BJ (cell line): ENCODE results near the gene FMN2. TPM values are rescaled to one million over a fixed set of nuclear protein-coding genes. Genes with fewer than 3 reads are reported as not detected.

Experiments used
- CTCF ChIA-PET: fragments of 350-600 bp; formaldehyde crosslinking; extraction: SDS; loops from one replicate; lab custom pipeline; 2021; ENCODE audit warnings: antibody characterized with exemption, inconsistent platforms; lab: Yijun Ruan, JAX
- POLR2A ChIA-PET: fragments of 300-600 bp; sonication (Branson Sonifier 250); formaldehyde crosslinking; extraction: SDS; loops from one replicate; lab custom pipeline; 2021; ENCODE audit warnings: antibody characterized with exemption; lab: Charles Lee
- DNase-seq: peaks from one replicate; pipeline ENCODE4 v3.0.0-alpha.2; 2011; ENCODE audit warnings: low read depth
- H3K27me3 ChIP-seq: 2 replicates; pipeline ENCODE4 v1.6.0; 2011; ENCODE audit warnings: low read length; ENCODE audit not compliant: control insufficient read depth, insufficient read depth
- H3K36me3 ChIP-seq: 2 replicates; pipeline ENCODE4 v1.5.1; 2011; ENCODE audit warnings: low read length; ENCODE audit not compliant: control insufficient read depth, insufficient read depth
- H3K4me3 ChIP-seq: 2 replicates; pipeline ENCODE4 v1.5.1; 2011; ENCODE audit warnings: low read depth, mild to moderate bottlenecking, control low read depth, low read length
- polyA plus RNA-seq: library from polyadenylated mRNA; depleted of rRNA; stranded (reverse); fragments of >200 nt; gene quantifications from 2 replicates; pipeline ENCODE4 v1.2.3, GENCODE V29; 2011
- TF ChIP-seq, protein P1 (sequence below): IDR thresholded peaks from 2 replicates; pipeline ENCODE4 v1.5.1; 2011; ENCODE audit warnings: low read depth, mild to moderate bottlenecking, control low read depth, inconsistent platforms, low read length, moderate library complexity; ENCODE audit not compliant: insufficient read depth

FMN2 gene
- polyA plus RNA-seq, 1 experiment, result 14.6 TPM

DNA sequence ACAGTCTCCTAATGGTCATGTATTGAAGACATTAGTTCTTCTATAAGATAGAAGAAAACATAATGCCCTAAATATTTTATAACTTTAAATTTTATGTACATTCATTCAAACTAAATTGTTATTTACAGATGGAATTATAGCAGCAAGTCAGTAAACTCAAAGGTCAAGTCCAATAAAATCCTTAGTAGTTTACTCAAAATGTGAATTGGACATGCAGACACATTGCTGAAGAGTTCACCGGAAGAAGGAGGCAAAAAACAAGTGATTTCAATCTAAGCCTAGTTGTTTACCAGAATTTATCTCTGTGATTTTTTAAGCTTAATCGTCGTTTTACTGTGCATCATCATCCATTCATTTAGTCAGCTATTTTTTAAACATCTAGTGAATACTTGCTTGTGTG, 370.6 kb downstream of the FMN2 start:
- ChIA-PET POLR2A (no interaction called here), CTCF (no interaction called here)
- TF ChIP-seq, protein P1, sequence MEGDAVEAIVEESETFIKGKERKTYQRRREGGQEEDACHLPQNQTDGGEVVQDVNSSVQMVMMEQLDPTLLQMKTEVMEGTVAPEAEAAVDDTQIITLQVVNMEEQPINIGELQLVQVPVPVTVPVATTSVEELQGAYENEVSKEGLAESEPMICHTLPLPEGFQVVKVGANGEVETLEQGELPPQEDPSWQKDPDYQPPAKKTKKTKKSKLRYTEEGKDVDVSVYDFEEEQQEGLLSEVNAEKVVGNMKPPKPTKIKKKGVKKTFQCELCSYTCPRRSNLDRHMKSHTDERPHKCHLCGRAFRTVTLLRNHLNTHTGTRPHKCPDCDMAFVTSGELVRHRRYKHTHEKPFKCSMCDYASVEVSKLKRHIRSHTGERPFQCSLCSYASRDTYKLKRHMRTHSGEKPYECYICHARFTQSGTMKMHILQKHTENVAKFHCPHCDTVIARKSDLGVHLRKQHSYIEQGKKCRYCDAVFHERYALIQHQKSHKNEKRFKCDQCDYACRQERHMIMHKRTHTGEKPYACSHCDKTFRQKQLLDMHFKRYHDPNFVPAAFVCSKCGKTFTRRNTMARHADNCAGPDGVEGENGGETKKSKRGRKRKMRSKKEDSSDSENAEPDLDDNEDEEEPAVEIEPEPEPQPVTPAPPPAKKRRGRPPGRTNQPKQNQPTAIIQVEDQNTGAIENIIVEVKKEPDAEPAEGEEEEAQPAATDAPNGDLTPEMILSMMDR, result no peak
- H3K36me3 ChIP-seq, result peaks cover 3% of the 10 kb centered on the region; the same call in 1 of the 2 replicates
- no peak for DNase-seq
- no peak overlapping the region for H3K4me3 ChIP-seq
- no peaks in the 10 kb centered on the region for H3K27me3 ChIP-seq

DNA sequence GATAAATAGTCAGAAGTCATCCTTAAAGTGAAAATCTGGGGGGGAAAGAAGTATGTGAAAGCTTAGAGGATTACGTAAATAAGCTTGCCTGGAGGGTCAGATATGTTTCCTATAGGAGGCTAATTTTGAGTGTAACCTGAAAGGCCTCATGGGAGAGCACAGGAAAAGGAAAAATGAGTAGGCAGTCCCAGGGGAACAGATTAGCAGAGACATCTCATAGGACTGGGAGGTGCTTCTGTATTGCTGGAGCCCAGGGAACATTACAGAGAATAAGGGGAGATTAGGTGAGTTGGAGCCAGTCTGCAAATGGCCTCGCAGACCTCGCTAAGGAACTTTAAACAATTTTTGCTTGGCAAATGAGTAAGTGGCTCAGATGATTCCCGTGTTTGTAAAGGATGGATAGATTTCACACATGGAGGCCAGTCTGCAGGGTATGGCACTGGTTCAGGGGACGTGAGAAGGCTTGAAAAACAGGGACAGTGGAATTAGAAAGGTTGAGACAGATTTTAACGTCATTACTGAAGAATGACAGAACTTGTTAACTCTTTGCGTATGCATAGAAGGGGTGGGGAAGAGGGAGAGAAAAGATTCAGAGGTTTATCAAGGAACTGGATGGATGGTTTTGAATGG, 371.2 kb downstream of the FMN2 start:
- no peak for DNase-seq
- ChIA-PET POLR2A (no interaction called here), CTCF (interaction anchor here (0.6 kb wide), 1 partner anchor 20 kb away, joined by 3 read pairs; no protein-coding TSS in a partner anchor)
- Histone ChIP-seq H3K27me3 (no peaks in the 10 kb centered on the region), H3K36me3 (0 out of 2 replicates have a peak, but pooled peaks cover 2% of the 10 kb centered on the region), H3K4me3 (no peak overlapping the region)
- TF ChIP-seq, protein P1, result no peak

DNA sequence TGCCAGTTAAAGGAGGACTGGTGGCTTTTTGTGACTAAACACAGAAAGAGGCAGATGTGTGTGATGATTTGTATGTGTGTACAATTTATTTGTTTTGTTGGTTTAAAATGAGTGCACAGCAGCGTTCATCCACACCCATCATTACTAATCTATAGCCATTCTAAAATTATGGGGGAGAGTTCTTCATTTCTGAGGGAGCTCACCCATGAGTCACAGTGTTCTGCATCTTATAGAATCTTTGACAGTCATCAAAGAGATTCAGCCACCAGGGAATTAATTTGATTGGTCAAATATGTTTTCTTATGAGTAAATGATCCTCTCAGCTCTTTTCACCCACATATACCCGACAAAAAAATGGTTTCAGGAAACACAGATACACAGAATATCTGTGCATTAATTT, 372.4 kb downstream of the FMN2 start:
- ChIA-PET POLR2A (no interaction called here), CTCF (no interaction called here)
- TF ChIP-seq, protein P1, result no peak
- 0 out of 2 replicates have a peak, but pooled peaks cover 2% of the 10 kb centered on the region for H3K36me3 ChIP-seq
- no peak for DNase-seq
- H3K27me3 ChIP-seq, result no peaks in the 10 kb centered on the region
- H3K4me3 ChIP-seq, result no peak overlapping the region

DNA sequence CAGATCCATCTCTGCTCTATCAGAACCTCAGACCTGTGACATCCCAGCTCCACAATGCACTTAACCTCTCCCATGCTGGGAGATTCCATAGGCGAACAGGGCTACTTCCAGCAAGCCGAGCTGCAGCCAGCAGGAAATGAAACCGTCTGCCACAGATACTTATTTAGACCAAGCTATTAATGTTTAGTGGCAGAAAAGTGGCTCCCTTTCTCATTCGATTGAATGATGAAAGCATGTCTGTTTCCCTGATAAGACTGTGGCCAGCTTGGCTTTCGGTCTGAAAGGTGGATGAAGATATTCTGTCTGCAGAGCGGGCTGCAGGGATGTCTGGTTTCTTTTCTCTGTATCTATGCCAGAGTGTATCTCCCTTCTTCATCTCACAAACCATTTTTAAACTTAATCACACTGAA, 373.9 kb downstream of the FMN2 start:
- no peak overlapping the region for H3K4me3 ChIP-seq
- ChIA-PET POLR2A (interaction anchor here (0.7 kb wide), 1 partner anchor 54 kb away, joined by 4 read pairs; no protein-coding TSS in a partner anchor), CTCF (interaction anchor here (1.0 kb wide), 1 partner anchor 227 kb away, joined by 3 read pairs; no protein-coding TSS in a partner anchor)
- TF ChIP-seq, protein P1, result no peak
- no peak for DNase-seq
- H3K36me3 ChIP-seq, result no peaks in the 10 kb centered on the region
- H3K27me3 ChIP-seq, result no peaks in the 10 kb centered on the region

DNA sequence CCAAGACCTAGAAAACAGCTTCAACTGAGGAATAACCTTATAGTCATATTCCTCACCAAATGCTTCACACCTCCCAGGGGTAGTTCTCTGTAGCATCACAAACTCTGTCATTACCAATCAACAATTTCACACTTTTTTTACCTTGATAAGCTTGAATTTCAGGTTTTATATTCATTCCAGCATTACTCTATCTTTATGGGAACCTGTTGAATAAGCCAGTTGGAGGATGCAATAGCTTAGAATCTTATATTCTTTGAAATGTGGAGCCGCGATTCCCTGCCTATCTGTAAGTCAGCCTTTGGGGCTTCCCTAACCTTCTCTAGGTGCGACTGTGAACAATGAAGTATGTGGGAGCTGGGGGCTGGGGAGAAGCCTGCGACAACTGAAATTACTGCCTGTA, 374.8 kb downstream of the FMN2 start:
- no peak overlapping the region for H3K4me3 ChIP-seq
- TF ChIP-seq, protein P1, result no peak
- H3K36me3 ChIP-seq, result no peaks in the 10 kb centered on the region
- ChIA-PET CTCF (interaction anchor here (1.0 kb wide), 1 partner anchor 26 kb away, joined by 3 read pairs; no protein-coding TSS in a partner anchor), POLR2A (no interaction called here)
- no peak for DNase-seq
- no peaks in the 10 kb centered on the region for H3K27me3 ChIP-seq
